Measurements from ENCODE around the gene ROCK2.
"Not testable (repeated sequence)": the region's sequence is repeated elsewhere in the genome, so short reads cannot be mapped to it uniquely, and the experiment has no call there.

ROCK2 gene

DNA sequence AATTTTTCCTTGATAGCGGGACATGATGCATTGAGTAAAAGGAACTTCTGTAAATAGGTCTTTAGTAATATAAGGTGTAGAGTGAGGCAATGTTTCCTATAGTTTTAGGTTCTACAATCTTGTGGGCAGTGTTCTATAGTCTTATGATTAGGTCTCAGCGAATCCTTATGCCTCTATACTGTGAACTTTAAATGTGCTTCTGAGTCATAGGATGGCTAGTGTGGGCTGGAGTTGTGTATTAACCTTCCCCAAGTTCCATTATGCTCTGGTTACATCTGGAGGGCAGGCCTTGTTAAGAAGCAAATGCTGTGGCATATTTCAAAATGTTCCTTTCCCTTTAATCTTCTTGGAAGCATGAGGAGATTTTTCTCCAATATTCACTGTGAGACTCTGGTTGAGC, 73.5 kb downstream of the ROCK2 start:
- H4K8ac ChIP-seq (ENCODE audit: low read depth, low read length), result no peak overlapping the region
- no peak overlapping the region for H2BK15ac ChIP-seq (replicated peaks; ENCODE audit: low read depth)
- H3K79me1 ChIP-seq (ENCODE audit: low read length), result peaks cover 4% of the 10 kb centered on the region
- H3K27me3 ChIP-seq (ENCODE audit: insufficient read depth, low read length, poor library complexity), result no peaks in the 10 kb centered on the region
- no peaks in the 10 kb centered on the region for H3K36me3 ChIP-seq (ENCODE audit: control insufficient read depth, insufficient read depth, low read length)
- H3K18ac ChIP-seq (ENCODE audit: low read length), result no peak overlapping the region
- H3K56ac ChIP-seq (ENCODE audit: low read length), result no peak overlapping the region
- no peak overlapping the region for H3K9ac ChIP-seq (ENCODE audit: low read length)
- no peak overlapping the region for H3K4me3 ChIP-seq (ENCODE audit: low read length)
- no peak overlapping the region for H3K4ac ChIP-seq (ENCODE audit: low read depth, low read length)
- no peak for DNase-seq
- no peak overlapping the region for H2BK120ac ChIP-seq (ENCODE audit: low read depth, low read length)
- no peak overlapping the region for H3K23ac ChIP-seq (ENCODE audit: low read length)
- no peak overlapping the region for H2AK5ac ChIP-seq (ENCODE audit: low read length)
- no peak overlapping the region for H3K27ac ChIP-seq (ENCODE audit: low read depth, low read length)
- H3K4me2 ChIP-seq (ENCODE audit: low read length), result no peak overlapping the region
- no peaks in the 10 kb centered on the region for H3K4me1 ChIP-seq (ENCODE audit: control insufficient read depth, low read depth, low read length)
- H4K5ac ChIP-seq (ENCODE audit: low read length), result no peak overlapping the region
- WGBS (ENCODE audit: extremely low coverage, insufficient coverage, low lambda C conversion rate), result no CpG with 5 or more reads among the region's 2 CpGs
- no peaks in the 10 kb centered on the region for H3K79me2 ChIP-seq (ENCODE audit: control insufficient read depth, insufficient read depth, low read length)
- H2BK5ac ChIP-seq (ENCODE audit: low read length), result no peak overlapping the region

DNA sequence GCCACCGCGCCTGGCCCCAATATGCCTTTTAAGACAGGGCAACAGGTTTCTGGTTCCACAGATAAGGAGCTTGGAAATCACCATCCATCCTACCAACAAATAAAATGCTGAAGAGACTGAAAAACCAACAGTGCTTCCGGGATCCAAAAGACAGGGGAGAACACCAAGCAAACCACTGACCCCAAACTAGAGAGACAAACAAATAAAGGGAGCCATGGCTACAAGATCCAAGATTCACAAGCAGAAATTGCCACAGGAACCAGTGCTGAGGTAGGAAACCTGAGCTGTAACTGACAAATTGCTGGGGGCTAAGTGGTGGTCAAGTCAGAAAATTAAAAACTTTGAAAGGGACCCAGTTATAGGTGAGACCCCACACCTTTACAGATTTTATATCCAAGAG, 76.5 kb downstream of the ROCK2 start:
- Histone ChIP-seq H3K27me3 (ENCODE audit: insufficient read depth, low read length, poor library complexity) (no peaks in the 10 kb centered on the region), H2AK5ac (ENCODE audit: low read length) (no peak overlapping the region), H3K79me2 (ENCODE audit: control insufficient read depth, insufficient read depth, low read length) (no peaks in the 10 kb centered on the region), H3K4me1 (ENCODE audit: control insufficient read depth, low read depth, low read length) (no peaks in the 10 kb centered on the region), H3K4ac (ENCODE audit: low read depth, low read length) (no peak overlapping the region), H2BK120ac (ENCODE audit: low read depth, low read length) (no peak overlapping the region), H3K4me2 (ENCODE audit: low read length) (no peak overlapping the region), H2BK15ac (replicated peaks; ENCODE audit: low read depth) (no peak overlapping the region), H3K36me3 (ENCODE audit: control insufficient read depth, insufficient read depth, low read length) (no peaks in the 10 kb centered on the region), H3K9ac (ENCODE audit: low read length) (no peak overlapping the region), H2BK5ac (ENCODE audit: low read length) (no peak overlapping the region), H3K27ac (ENCODE audit: low read depth, low read length) (no peak overlapping the region), H3K23ac (ENCODE audit: low read length) (no peak overlapping the region), H4K5ac (ENCODE audit: low read length) (no peak overlapping the region), H3K79me1 (ENCODE audit: low read length) (peaks cover 4% of the 10 kb centered on the region), H3K4me3 (ENCODE audit: low read length) (no peak overlapping the region), H4K8ac (ENCODE audit: low read depth, low read length) (no peak overlapping the region), H3K56ac (ENCODE audit: low read length) (no peak overlapping the region), H3K18ac (ENCODE audit: low read length) (no peak overlapping the region)
- WGBS (ENCODE audit: extremely low coverage, insufficient coverage, low lambda C conversion rate), result no CpG with 5 or more reads among the region's 3 CpGs
- DNase-seq, result peak; percentile 13

DNA sequence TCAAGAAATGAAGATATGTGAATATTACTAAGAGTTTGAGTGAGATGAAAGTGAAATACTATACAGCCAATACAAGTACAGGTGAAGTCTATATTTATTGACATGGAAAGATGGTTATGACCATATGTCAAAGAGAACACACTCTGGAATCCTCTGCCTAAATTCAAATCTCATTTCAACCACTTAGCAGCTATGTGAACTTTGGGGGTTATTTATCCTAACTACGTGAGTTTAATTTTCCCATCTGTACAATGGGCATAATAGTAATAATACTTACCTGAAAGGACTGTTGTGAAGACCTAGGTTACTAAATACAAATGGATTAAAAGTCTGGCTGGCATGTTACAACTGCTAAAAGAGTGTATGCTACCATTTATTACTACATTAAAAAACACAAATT, 79.6 kb downstream of the ROCK2 start:
- DNase-seq, result no peak
- no peak overlapping the region for H3K4ac ChIP-seq (ENCODE audit: low read depth, low read length)
- H3K4me2 ChIP-seq (ENCODE audit: low read length), result no peak overlapping the region
- no peak overlapping the region for H3K4me3 ChIP-seq (ENCODE audit: low read length)
- no peak overlapping the region for H2BK5ac ChIP-seq (ENCODE audit: low read length)
- H3K9ac ChIP-seq (ENCODE audit: low read length), result no peak overlapping the region
- no CpG with 5 or more reads among the region's 1 CpG for WGBS (ENCODE audit: extremely low coverage, insufficient coverage, low lambda C conversion rate)
- H3K4me1 ChIP-seq (ENCODE audit: control insufficient read depth, low read depth, low read length), result no peaks in the 10 kb centered on the region
- H3K27ac ChIP-seq (ENCODE audit: low read depth, low read length), result no peak overlapping the region
- no peak overlapping the region for H3K56ac ChIP-seq (ENCODE audit: low read length)
- no peak overlapping the region for H3K23ac ChIP-seq (ENCODE audit: low read length)
- H3K27me3 ChIP-seq (ENCODE audit: insufficient read depth, low read length, poor library complexity), result no peaks in the 10 kb centered on the region
- H4K8ac ChIP-seq (ENCODE audit: low read depth, low read length), result no peak overlapping the region
- no peak overlapping the region for H2BK15ac ChIP-seq (replicated peaks; ENCODE audit: low read depth)
- H3K79me1 ChIP-seq (ENCODE audit: low read length), result peaks cover 4% of the 10 kb centered on the region
- H3K36me3 ChIP-seq (ENCODE audit: control insufficient read depth, insufficient read depth, low read length), result no peaks in the 10 kb centered on the region
- H3K79me2 ChIP-seq (ENCODE audit: control insufficient read depth, insufficient read depth, low read length), result no peaks in the 10 kb centered on the region
- H2AK5ac ChIP-seq (ENCODE audit: low read length), result no peak overlapping the region
- H4K5ac ChIP-seq (ENCODE audit: low read length), result no peak overlapping the region
- no peak overlapping the region for H2BK120ac ChIP-seq (ENCODE audit: low read depth, low read length)
- no peak overlapping the region for H3K18ac ChIP-seq (ENCODE audit: low read length)

DNA sequence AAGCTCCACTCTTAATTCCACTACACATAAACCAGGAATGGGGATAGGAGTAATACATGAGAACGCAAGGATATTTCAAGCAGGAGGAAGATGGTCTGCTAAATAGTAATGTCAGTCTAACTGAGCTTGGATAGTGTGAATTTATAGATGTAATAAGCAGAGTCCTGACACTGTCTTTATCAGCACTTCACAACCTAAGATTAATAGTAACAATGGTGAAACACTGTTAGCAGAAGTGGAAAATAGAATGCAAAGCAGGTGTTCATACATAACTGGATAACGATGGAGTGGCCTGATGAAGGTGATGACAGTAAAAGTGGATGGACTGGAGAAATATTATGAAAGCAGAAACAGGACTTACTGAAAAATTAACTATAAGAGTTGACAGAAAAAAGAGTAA, 80.4 kb downstream of the ROCK2 start:
- no peak for DNase-seq
- Histone ChIP-seq H4K8ac (ENCODE audit: low read depth, low read length) (no peak overlapping the region), H2BK120ac (ENCODE audit: low read depth, low read length) (no peak overlapping the region), H3K79me2 (ENCODE audit: control insufficient read depth, insufficient read depth, low read length) (no peaks in the 10 kb centered on the region), H3K9ac (ENCODE audit: low read length) (no peak overlapping the region), H3K18ac (ENCODE audit: low read length) (no peak overlapping the region), H3K4me1 (ENCODE audit: control insufficient read depth, low read depth, low read length) (no peaks in the 10 kb centered on the region), H4K5ac (ENCODE audit: low read length) (no peak overlapping the region), H3K4me3 (ENCODE audit: low read length) (no peak overlapping the region), H2AK5ac (ENCODE audit: low read length) (no peak overlapping the region), H2BK15ac (replicated peaks; ENCODE audit: low read depth) (no peak overlapping the region), H3K27me3 (ENCODE audit: insufficient read depth, low read length, poor library complexity) (no peaks in the 10 kb centered on the region), H3K4ac (ENCODE audit: low read depth, low read length) (no peak overlapping the region), H3K4me2 (ENCODE audit: low read length) (no peak overlapping the region), H3K27ac (ENCODE audit: low read depth, low read length) (no peak overlapping the region), H3K36me3 (ENCODE audit: control insufficient read depth, insufficient read depth, low read length) (no peaks in the 10 kb centered on the region), H3K79me1 (ENCODE audit: low read length) (peaks cover 4% of the 10 kb centered on the region), H3K56ac (ENCODE audit: low read length) (no peak overlapping the region), H3K23ac (ENCODE audit: low read length) (no peak overlapping the region), H2BK5ac (ENCODE audit: low read length) (no peak overlapping the region)
- WGBS (ENCODE audit: extremely low coverage, insufficient coverage, low lambda C conversion rate), result no CpG with 5 or more reads among the region's 2 CpGs

DNA sequence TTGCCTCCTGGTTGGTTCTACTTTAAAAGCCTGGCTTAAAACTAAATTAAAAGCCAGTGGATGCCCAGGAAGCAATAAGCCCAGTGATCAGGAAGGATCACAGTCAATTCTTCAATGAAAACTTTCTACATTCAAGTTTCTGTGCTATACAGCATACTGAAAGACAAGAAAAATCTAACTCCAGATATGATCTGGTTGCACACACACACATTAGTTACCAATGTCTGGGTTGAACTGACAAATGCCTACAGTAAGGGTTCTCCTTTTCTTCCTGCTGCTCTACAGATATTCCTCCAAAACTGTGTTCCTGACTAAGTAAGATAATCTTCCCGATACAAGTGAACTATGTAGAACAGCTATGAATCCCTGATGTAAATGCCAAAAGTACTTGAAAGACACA, 81.3 kb downstream of the ROCK2 start:
- Histone ChIP-seq H3K4ac (ENCODE audit: low read depth, low read length) (no peak overlapping the region), H2BK15ac (replicated peaks; ENCODE audit: low read depth) (no peak overlapping the region), H3K56ac (ENCODE audit: low read length) (no peak overlapping the region), H3K79me1 (ENCODE audit: low read length) (peaks cover 4% of the 10 kb centered on the region), H3K36me3 (ENCODE audit: control insufficient read depth, insufficient read depth, low read length) (no peaks in the 10 kb centered on the region), H3K4me2 (ENCODE audit: low read length) (no peak overlapping the region), H3K9ac (ENCODE audit: low read length) (no peak overlapping the region), H3K27ac (ENCODE audit: low read depth, low read length) (no peak overlapping the region), H3K4me3 (ENCODE audit: low read length) (no peak overlapping the region), H3K79me2 (ENCODE audit: control insufficient read depth, insufficient read depth, low read length) (no peaks in the 10 kb centered on the region), H3K23ac (ENCODE audit: low read length) (no peak overlapping the region), H3K27me3 (ENCODE audit: insufficient read depth, low read length, poor library complexity) (no peaks in the 10 kb centered on the region), H2BK120ac (ENCODE audit: low read depth, low read length) (no peak overlapping the region), H2AK5ac (ENCODE audit: low read length) (no peak overlapping the region), H2BK5ac (ENCODE audit: low read length) (no peak overlapping the region), H4K5ac (ENCODE audit: low read length) (no peak overlapping the region), H4K8ac (ENCODE audit: low read depth, low read length) (no peak overlapping the region), H3K18ac (ENCODE audit: low read length) (no peak overlapping the region), H3K4me1 (ENCODE audit: control insufficient read depth, low read depth, low read length) (no peaks in the 10 kb centered on the region)
- DNase-seq, result no peak
- WGBS (ENCODE audit: extremely low coverage, insufficient coverage, low lambda C conversion rate), result no CpG with 5 or more reads among the region's 1 CpG

DNA sequence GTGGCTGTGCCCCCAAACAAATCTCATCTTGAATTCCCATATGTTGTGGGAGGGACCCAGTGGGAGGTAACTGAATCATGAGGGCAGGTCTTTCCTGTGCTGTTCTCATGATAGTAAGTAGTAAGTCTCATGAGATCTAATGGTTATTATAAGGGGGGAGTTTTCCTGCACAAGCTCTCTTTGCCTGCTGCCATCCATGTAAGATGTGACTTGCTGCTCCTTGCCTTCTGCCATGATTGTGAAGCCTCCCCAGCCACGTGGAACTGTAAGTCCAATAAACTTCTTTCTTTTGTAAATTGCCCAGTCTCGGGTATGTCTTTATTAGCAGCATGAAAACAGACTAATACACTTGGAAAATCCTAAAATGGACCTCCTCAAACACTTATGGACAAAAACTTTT, 82.0 kb downstream of the ROCK2 start:
- not testable (repeated sequence) for H3K27me3 ChIP-seq (ENCODE audit: insufficient read depth, low read length, poor library complexity); DNase-seq; H3K56ac ChIP-seq (ENCODE audit: low read length); H3K18ac ChIP-seq (ENCODE audit: low read length); H3K36me3 ChIP-seq (ENCODE audit: control insufficient read depth, insufficient read depth, low read length); H2BK120ac ChIP-seq (ENCODE audit: low read depth, low read length); H4K5ac ChIP-seq (ENCODE audit: low read length); H3K79me2 ChIP-seq (ENCODE audit: control insufficient read depth, insufficient read depth, low read length); H3K27ac ChIP-seq (ENCODE audit: low read depth, low read length); H3K79me1 ChIP-seq (ENCODE audit: low read length); H2AK5ac ChIP-seq (ENCODE audit: low read length); H3K4me1 ChIP-seq (ENCODE audit: control insufficient read depth, low read depth, low read length); H3K23ac ChIP-seq (ENCODE audit: low read length); H3K4me3 ChIP-seq (ENCODE audit: low read length); H4K8ac ChIP-seq (ENCODE audit: low read depth, low read length); H2BK15ac ChIP-seq (replicated peaks; ENCODE audit: low read depth); H3K4ac ChIP-seq (ENCODE audit: low read depth, low read length); H3K9ac ChIP-seq (ENCODE audit: low read length); H3K4me2 ChIP-seq (ENCODE audit: low read length); H2BK5ac ChIP-seq (ENCODE audit: low read length)
- no CpG with 5 or more reads among the region's 2 CpGs for WGBS (ENCODE audit: extremely low coverage, insufficient coverage, low lambda C conversion rate)

Data from mesendoderm (in vitro differentiated cells).